Kasumi-1 (cell line): ENCODE measurements around the gene ARHGAP42.
"Not testable (repeated sequence)": the region's sequence is repeated elsewhere in the genome, so short reads cannot be mapped to it uniquely, and the experiment has no call there.

Experiments used
- DNase-seq, 2 experiments: peaks; one replicate each; lab custom pipeline; 2025; lab: John Stamatoyannopoulos, UW

The ARHGAP42 gene

DNA sequence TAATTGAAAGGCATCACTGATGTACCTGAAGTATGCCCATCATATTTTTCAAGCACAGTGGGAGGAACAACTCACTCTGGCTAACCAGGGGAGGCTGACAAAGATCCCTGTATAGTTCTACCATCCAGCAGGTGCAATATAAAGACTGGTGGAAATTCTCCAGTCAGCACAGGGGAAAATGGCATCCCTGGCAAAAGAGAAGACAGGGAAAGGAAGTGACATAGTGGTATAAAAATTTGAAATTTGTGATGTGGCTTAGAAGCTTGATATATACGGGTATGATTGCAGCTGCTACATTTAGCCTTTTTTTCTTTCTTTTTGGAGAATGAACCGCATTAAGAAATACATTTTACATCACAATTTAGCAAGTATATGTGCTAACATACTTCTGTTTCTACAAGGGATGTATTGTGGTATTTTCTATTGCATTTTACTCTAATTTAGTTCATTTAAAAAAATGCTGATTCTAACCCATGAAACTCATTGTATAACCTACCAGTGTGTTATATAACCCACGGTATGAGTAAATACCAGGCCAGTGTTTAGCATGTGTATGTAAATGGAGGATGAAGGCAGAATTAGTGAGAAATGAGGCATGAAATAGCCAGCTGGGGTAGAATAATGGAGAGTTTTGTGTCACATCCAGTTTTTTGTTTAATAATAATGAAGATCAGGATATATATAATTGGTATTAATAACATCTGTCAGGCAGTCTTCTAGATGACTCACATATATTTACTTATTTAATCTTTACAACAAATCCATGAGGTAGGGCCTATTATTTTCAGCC, 186.1 kb downstream of the ARHGAP42 start:
- DNase-seq: no peak

DNA sequence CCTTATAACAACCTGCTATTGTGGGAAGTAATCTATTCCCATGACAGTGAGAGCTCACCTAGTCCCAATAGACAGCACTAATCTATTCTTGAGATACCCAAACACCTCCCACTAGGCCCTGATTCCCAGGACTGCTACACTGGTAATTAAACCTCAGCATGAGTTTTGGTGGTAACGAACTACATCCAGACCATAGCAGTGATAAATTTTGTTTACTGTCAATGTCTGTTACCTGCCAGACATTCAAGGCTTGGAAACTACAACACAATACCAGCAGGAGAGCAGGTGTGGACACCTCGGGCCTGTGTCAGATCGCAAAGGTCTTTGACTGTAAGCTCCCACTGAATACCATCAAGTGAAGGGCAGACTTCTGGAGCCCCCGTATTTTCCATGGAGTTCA, 187.1 kb downstream of the ARHGAP42 start:
- no peak for DNase-seq

- DNase-seq: no peak
Observed at GRCh38 chr11:100875521-100875869, 188.4 kb downstream of the ARHGAP42 start.

DNA sequence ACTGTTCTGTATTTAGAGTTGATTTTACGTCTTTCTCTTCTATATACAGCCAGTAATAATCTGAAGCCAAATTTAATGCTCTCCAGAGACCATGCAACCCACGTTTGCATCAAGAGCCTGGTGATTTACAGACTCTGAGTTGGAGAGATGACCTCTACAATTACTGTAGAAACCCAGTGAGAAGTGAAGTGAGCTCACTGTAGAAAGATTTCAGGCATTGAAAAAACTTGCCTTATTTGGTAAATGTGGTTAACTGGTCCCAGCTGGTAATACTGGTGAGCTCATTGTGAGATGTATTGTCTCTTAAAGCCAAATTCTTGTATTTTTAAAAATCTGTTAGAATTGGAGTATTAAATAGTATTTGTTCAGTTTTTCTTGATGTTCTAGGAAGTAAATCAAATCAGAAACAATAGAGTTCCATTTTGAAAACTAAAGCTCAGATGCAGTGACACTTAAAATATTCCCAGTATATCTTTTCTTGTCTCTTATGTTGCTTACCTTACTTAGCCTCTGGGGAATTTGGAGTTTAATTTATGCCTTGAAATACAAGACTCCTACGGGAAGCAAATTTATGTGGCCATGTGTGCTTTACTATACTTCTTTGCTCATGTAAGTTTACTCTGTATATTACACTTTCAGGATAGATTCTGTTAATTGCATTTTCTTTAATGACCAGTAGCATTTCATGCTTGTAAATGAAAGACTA, 189.9 kb downstream of the ARHGAP42 start:
- DNase-seq: no peak

DNA sequence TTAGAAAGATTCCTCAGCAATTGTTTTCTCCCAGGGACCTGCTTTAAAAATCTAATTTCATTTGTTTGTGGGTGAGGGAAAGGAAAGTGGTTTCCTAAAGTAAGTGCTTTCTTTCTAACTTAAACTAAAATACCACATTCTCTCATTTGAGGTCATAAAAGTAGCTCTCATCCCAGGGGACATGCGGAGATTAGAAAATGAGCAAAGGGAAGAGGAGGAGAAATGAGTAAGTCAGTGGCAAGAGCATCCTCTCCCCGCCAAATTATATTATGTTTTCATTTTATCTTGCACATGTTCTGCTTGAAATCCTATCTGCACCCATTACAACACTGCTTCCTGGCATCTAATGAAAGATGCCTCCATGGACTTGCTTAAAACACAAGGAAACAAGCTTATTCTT, 191.4 kb downstream of the ARHGAP42 start:
- DNase-seq: no peak

DNA sequence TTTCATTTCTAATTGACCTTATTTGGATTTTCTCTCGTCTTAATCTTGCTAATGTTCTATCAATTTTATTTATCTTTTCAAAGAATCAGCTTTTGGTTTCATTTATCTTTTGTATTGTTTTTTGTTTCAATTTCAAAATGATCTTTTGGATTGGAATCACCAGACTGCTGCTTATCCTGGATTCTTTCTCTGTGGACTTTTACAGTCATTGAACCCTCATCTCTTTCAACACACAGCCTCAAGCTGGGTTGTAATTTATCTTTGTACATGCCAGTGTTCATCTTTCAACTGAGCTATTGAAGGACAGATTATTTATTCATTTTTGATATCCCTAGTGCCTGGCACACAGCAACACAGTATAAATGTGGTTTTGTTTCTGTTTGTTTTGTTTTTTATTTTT, 195.9 kb downstream of the ARHGAP42 start:
- no peak for DNase-seq

GRCh38 chr11:100883830-100884229, 196.7 kb downstream of the ARHGAP42 start:
- no peak for DNase-seq

- DNase-seq: no peak
Observed at GRCh38 chr11:100887659-100888058, 200.6 kb downstream of the ARHGAP42 start.

- no peak for DNase-seq
Observed at GRCh38 chr11:100888836-100889235, 201.7 kb downstream of the ARHGAP42 start.

DNA sequence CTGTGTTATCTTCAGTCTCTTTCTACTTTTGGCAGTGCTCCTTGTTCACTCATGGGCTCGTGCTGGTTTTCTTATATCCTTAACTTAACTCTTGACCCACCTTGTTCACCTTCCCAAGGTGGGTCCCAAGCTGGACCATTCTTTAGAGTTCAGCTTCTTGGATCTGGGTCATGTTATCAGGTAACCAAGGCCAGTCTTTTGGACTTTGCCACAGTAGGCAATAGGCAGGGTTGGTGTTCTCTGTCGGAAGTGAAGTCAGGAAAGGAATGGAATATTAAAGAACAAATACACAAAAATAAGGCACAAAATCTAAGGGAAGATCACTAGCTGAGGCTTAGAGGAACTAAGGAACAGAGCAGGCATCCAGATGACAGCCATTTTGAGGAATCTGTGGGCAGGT, 202.7 kb downstream of the ARHGAP42 start:
- DNase-seq: no peak

GRCh38 chr11:100890789-100891188, 203.7 kb downstream of the ARHGAP42 start:
- no peak for DNase-seq

DNA sequence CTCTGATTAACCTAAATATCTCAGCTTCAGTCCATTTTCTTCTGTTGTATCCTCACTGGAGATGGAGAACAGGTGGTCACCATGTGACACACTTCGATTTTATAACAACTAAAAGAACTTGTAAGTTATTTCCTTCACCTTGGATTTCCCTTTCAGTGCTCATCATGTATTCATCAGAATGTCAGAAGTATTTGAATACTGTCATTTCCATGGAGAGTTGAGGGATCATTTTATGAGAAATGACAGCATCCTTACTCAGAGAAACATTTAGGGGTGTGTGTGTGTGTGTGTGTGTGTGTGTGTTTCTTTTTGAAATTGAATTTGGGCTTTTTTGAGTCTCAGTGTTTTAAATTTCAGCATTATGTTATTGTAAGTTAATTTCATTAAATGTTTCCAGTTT, 205.8 kb downstream of the ARHGAP42 start:
- no peak for DNase-seq

- DNase-seq: no peak
Observed at GRCh38 chr11:100895449-100895848, 208.4 kb downstream of the ARHGAP42 start.

DNA sequence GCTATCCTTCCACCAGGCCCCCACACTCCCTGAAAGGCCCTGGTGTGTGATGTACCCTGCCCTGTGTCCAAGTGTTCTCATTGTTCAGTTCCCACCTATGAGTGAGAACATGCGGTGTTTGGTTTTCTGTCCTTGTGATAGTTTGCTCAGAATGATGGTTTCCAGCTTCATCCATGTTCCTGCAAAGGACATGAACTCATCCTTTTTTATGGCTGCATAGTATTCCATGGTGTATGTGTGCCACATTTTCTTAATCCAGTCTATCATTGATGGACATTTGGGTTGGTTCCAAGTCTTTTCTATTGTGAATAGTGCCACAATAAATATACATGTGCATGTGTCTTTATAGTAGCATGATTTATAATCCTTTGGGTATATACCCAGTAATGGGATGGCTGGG, 208.9 kb downstream of the ARHGAP42 start:
- DNase-seq: not testable (repeated sequence)

- DNase-seq: not testable (repeated sequence)
Observed at GRCh38 chr11:100901471-100901870, 214.4 kb downstream of the ARHGAP42 start.

DNA sequence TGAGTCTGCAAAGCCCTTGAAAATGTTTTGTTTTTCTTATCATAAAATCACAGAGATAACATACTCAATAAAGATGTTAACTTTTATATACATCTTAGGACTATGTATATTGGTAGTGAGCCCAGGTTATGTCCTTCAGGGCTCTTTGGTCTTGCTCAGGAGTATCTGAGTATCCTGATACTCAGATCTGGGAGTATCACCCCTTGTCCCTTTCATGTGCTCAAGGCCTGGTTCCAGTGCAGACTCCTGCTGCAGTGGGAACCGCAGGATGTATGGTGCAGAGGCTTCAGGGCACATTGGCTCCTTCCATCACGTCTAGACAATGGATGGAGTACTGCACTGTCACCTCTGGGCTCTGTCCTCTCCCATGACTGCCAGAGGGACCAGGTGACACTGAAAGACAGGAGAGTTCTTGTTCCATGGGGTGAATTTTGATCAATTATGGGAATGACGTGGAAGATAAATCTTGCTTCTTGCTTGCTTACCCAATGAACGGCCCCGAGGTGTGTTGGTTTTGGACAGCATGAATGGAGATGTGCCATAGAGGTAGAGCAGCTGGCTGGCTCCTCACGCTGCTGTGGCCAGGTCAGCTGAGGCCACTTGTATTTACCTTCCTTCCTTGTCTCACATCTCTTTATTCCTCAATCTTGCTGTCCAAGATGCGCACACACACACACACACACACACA, 215.5 kb downstream of the ARHGAP42 start:
- DNase-seq: no peak

DNA sequence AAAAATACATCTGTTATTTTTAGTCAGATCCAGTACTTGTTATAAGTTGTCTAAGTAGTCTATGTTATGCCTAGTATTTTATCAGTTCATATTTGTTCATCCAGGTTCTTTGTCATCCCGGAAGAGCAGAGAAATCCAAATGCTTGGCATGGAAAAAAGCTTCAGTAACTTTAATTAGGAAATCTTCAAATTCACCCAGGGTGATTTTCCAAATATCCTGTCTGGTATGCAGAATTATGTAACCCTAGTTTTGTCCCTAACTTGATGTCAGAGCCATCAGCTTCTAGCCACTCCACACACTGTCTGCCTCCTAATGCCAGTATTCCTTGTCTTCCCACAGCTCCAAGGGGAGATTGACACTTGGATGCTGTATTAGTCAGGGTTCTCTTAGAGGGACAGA, 216.2 kb downstream of the ARHGAP42 start:
- no peak for DNase-seq

- no peak for DNase-seq
Observed at GRCh38 chr11:100905684-100906083, 218.6 kb downstream of the ARHGAP42 start.

- DNase-seq: no peak
Observed at GRCh38 chr11:100908746-100909145, 221.7 kb downstream of the ARHGAP42 start.

- no peak for DNase-seq
Observed at GRCh38 chr11:100910808-100911207, 223.7 kb downstream of the ARHGAP42 start.

DNA sequence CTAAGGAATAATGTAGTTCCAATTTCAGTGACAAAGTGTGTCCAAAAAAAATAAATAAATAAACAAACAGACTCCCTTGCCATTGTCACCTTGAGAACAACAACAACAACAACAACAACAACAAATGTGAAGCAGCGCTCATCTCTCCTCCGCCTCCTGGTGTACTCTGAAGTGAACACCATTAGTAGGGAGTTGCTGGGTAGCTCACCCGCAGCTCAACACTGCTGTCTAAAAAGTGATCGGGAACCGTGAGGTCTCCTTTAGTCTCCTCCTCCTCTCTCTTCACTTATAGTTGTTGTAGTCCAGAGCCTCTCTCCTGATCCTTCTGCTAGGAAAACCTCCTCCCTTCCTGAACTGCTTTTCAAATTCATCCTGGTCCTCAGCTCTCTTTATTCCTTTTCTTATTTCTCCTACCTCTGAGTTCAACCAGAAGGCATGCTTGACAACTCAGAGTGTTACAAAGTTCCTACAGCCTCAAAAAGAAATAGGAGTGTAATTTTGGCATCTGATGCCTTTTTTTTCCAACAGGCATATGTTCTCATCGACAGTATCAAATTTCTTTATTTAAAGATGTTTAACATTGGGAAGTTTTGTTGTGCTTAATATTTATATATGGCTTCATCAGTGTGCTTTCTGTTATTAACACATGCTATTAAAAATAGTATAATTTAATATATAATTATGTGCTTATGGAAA, 227.5 kb downstream of the ARHGAP42 start:
- no peak for DNase-seq
